SKM-1 treated with dmso at 0.1 percent for 144 hours (cell line): ENCODE data around the gene PSPH.
A peak's percentile ranks its signal among the peaks of the same experiment; 100 is the strongest.
"Not testable (repeated sequence)": the region's sequence is repeated elsewhere in the genome, so short reads cannot be mapped to it uniquely, and the experiment has no call there.

Experiments used
- DNase-seq: peaks from one replicate; lab custom pipeline; 2025; ENCODE audit not compliant: unreplicated experiment; lab: John Stamatoyannopoulos, UW

Gene PSPH

GRCh38 chr7:56063500-56063881 lies 12.2 kb upstream of the PSPH start:
- no peak for DNase-seq

- no peak for DNase-seq
Observed at GRCh38 chr7:56062382-56062781, 11.1 kb upstream of the PSPH start.

GRCh38 chr7:56053993-56054392 lies 2.7 kb upstream of the PSPH start:
- DNase-seq, result no peak

GRCh38 chr7:56053379-56053778 lies 2.1 kb upstream of the PSPH start:
- DNase-seq, result no peak

DNA sequence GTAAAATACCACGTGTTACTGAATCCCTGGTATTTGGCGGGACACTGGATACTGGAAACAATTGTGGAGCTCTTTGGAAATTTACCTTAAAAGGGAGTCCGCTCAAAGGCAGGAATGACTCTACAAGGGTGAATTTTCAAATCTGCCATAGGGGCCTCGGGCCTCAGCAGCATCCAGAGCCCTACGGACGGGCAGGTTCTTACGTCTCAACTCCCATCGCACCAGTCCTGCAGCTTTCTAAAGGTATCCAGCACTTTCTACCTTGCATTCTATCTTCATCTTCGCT lies 248 bp downstream of the PSPH start:
- DNase-seq, result no peak

GRCh38 chr7:56048763-56049162 lies 2.5 kb downstream of the PSPH start:
- not testable (repeated sequence) for DNase-seq

DNA sequence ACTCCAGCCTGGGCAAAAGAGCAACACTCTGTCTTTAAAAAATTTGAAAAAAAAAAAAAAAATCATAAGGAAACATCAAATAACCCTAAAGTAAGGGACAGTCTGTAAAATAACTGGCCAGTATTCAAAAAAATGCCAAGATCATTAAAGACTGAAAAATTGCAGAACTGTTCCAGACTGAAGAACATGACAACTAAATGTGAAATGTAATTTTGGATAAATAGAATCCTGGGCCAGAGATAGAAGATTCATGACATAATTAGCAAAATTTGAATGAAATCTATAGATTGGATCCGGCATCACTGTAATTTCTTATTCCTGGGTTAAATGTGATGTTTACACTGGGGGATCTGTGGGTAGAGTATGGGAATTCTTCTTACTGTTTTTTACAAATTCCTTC lies 3.0 kb downstream of the PSPH start:
- no peak for DNase-seq

DNA sequence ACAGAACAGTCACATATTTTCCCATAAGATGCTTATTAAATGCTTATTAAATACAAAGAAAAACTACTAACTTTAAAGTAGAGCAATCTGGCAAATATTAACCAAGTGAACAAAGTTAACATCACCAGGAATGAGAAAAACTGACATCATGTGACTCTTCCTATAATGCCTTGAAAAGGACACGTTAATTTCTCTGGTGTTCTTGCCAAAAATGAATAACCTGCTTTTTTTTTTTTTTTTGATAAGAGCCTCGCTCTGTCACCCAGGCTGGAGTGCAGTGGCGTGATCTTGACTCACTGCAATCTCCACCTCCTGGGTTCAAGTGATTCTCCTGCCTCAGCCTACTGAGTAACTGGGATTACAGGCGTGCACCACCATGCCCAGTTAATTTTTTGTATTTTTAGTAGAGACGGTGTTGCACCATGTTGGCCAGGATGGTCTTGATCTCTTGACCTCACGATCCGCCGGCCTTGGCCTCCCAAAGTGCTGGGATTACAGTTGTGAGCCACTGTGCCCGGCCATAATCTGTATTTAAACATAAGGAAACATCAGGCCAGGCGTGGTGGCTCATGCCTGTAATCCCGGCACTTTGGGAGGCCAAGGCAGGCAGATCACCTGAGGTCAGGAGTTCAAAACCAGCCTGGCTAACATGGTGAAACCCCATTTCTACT lies 3.7 kb downstream of the PSPH start:
- DNase-seq, result not testable (repeated sequence)

GRCh38 chr7:56046721-56047445 lies 4.4 kb downstream of the PSPH start:
- DNase-seq, result no peak

DNA sequence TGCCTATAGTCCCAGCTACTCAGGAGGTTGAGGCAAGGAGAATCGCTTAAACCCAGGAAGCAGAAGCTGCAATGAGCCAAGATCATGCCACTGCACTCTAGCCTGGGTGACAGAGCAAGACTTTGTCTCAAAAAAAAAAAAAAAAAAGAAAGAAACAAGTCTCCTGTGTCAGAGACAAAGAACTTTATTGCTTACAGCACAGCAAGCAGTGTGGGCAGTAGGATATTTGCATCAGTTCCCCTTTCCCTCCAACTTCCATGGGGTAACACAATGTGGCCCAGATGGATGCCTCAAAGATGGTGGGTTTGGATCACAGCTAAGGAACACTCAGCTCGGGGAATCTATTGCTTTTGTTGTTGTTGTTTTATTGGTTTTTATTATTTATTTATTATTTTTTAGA lies 5.5 kb downstream of the PSPH start:
- not testable (repeated sequence) for DNase-seq

- DNase-seq, result no peak
Observed at GRCh38 chr7:56040730-56041129, 10.5 kb downstream of the PSPH start.

GRCh38 chr7:56033671-56034432 lies 17.4 kb downstream of the PSPH start:
- peak; percentile 71 for DNase-seq

- not testable (repeated sequence) for DNase-seq
Observed at GRCh38 chr7:56032578-56032977, 18.7 kb downstream of the PSPH start.

DNA sequence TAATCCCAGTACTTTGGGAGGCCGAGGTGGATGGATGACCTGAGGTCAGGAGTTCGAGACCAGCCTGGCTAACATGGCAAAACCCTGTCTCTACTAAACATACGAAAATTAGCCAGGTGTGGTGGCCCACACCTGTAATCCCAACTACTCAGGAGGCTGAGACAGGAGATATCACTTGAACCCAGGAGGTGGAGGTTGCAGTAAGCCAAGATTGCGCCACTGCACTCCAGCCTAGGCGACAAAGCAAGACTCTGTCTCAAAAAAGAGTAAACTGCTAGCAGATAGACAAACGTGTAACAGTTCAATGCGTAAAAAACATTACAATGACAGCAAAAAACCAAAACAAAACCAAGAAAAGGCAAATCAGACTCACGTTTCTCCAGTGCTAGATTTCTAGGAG lies 19.7 kb downstream of the PSPH start:
- not testable (repeated sequence) for DNase-seq

GRCh38 chr7:56030340-56030739 lies 20.9 kb downstream of the PSPH start:
- no peak for DNase-seq

- DNase-seq, result no peak
Observed at GRCh38 chr7:56028942-56029630, 22.2 kb downstream of the PSPH start.

DNA sequence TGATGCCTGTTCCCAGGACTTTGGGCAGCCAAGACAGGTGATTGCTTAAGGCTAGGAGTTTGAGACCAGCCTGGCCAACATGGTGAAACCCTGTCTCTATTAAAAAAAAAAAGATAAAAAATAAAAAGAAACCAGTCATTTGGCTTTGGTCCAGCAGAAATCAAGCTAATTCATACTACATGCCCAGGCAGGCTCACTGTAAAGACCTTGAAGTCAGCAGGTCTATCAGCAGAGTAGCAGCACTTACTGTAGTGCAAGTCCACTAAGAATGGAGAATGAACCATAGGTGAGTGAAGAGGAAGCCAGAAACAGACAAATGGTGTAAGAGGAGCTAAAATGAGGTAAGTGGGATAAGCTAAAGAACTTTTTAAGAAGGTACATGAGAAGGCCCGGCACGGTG lies 24.7 kb downstream of the PSPH start:
- DNase-seq, result no peak

- no peak for DNase-seq
Observed at GRCh38 chr7:56023500-56023899, 27.7 kb downstream of the PSPH start.

DNA sequence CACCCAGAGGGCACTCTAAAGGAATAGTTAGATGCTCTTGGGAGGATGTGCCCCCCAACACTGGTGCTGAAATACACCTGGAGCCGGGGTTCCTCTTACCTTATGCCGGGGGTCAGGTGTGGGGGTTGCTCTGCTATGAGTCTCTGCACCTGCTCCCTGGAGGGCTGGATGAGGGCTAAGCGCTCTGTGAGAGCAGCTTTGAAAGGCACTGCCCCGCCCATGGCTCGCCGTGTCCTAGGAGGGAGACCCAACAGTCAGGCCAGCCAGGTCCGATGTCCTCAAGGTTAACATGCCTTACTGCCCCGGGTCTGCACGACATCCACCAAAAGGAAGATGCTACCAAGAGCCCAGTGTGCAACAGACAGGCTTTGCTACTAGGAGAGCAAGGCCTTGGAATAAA lies 31.7 kb downstream of the PSPH start:
- DNase-seq, result no peak

GRCh38 chr7:56017015-56017414 lies 34.2 kb downstream of the PSPH start:
- not testable (repeated sequence) for DNase-seq

DNA sequence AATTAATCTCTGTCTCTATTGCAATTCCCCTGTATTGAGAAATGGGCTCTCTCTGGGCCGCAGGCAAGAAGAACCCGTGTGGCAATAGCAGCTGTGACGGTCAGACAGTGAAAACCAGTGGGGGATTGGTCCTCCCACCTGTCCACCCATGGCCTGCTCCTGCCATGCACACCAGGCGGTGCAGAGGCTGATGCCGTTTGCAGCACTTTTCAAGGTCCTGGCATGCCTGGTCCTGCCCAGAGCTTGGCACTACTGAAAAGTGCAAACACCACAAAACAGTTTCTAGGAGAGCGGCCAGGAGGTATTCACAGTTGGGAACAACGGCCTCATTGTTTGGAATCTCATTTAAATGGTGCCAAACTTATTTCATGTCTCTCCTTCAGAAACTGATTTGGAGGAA lies 41.5 kb downstream of the PSPH start:
- no peak for DNase-seq

DNA sequence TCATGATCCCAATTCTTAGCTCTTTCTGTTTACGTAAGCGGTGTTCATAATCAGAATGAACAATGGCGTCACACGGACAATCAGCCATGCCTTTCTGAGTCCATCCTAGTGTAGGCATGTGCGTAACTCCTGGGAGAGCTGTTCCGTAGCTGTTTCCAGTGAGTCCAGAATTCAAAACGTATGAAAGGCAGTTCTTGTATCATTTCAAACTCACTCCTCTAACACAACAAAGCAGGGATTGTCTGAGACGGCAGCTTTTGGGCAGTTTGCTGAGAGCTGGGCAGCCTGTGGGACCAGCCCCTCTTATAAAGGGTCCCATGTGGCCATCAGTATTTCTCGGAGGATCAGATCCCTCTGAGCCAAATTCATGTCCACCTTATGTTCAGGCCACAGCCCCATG lies 43.4 kb downstream of the PSPH start:
- DNase-seq, result no peak
